ENCODE results near the gene MRPS31.

- TF ChIP-seq CTCF (IDR thresholded peaks at IDR 0.05) (no peak), POLR2A (IDR thresholded peaks at IDR 0.05) (no peak)
Observed at GRCh38 chr13:40801255-40802217, 30.5 kb upstream of the MRPS31 start.
